Lower leg skin (tissue), 3 donors: Measurements from ENCODE around the gene PRKCE.

ENCODE experiments used
- POLR2A ChIP-seq, 2 donors: fragments of 450-650 bp; IDR thresholded peaks; one replicate each; pipeline ENCODE4 v1.6.1; 2016 to 2017; ENCODE audit warnings: antibody characterized with exemption in 2 of 2, mild to moderate bottlenecking in 1 of 2, moderate library complexity in 1 of 2
- TF ChIP-seq, protein P1 (sequence below), 3 donors: fragments of 450-650 bp; IDR thresholded peaks; one replicate each; pipeline ENCODE4 v1.5.1; 2016; ENCODE audit warnings: antibody characterized with exemption in 3 of 3, mild to moderate bottlenecking in 3 of 3, moderate library complexity in 2 of 3

DNA sequence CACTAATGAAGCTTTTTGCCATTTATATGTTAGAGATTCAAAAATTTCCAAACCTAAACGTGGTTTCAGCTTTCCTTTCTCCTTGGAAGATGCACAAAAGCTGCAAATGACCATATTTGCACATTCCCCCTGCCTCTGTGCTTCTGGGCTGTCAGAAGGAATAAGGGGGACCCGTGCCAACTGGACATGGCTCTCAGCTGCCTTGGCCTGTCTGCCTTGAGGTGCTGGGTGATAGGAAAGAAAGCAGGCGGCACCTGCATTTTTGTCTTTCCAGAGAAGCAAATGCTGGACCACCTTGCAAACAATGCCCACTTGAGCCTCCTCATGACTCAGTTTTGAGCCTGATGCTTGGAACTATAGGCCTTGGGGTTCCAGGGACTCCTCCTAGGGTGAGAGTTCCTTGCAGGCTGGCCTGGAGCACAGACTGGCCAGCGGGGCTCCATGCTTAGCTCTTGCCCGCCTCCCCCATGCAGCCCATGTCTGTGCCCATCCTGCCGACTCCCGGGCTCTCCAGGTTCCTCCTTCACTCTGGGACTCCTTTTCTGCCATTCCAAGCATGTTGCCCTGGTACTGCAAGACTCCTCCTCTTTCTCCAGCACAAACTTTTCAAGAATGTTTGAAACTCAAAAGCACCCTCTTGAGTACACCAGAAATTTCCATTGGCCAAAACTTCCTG, 536.7 kb downstream of the PRKCE start:
- TF ChIP-seq, protein P1, sequence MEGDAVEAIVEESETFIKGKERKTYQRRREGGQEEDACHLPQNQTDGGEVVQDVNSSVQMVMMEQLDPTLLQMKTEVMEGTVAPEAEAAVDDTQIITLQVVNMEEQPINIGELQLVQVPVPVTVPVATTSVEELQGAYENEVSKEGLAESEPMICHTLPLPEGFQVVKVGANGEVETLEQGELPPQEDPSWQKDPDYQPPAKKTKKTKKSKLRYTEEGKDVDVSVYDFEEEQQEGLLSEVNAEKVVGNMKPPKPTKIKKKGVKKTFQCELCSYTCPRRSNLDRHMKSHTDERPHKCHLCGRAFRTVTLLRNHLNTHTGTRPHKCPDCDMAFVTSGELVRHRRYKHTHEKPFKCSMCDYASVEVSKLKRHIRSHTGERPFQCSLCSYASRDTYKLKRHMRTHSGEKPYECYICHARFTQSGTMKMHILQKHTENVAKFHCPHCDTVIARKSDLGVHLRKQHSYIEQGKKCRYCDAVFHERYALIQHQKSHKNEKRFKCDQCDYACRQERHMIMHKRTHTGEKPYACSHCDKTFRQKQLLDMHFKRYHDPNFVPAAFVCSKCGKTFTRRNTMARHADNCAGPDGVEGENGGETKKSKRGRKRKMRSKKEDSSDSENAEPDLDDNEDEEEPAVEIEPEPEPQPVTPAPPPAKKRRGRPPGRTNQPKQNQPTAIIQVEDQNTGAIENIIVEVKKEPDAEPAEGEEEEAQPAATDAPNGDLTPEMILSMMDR (IDR thresholded peaks at IDR 0.05): no peak
- no peak for TF ChIP-seq POLR2A (IDR thresholded peaks at IDR 0.05)
